Sigmoid colon (tissue), 7 donors: ENCODE measurements around the gene GABARAPL2. TPM values are rescaled to one million over a fixed set of nuclear protein-coding genes. Genes with fewer than 3 reads are reported as not detected.
"Not testable (repeated sequence)": the region's sequence is repeated elsewhere in the genome, so short reads cannot be mapped to it uniquely, and the experiment has no call there.

Experiments used
- DNase-seq: peaks from one replicate; pipeline ENCODE4 v3.0.0-alpha.2; 2019
- H3K27ac ChIP-seq, 4 donors: fragments of 200-600 bp; sonication (generic); one replicate each; pipeline ENCODE4 v1.5.1; 2016 to 2019; ENCODE audit warnings: mild to moderate bottlenecking in 1 of 4
- H3K27me3 ChIP-seq, 3 donors: fragments of 200-600 bp; sonication (generic); one replicate each; pipeline ENCODE4 v1.5.1; 2019; ENCODE audit warnings: mild to moderate bottlenecking in 1 of 3
- H3K36me3 ChIP-seq, 4 donors: fragments of 200-600 bp; sonication (generic); one replicate each; pipeline ENCODE4 v1.5.1; 2016 to 2019
- H3K4me1 ChIP-seq, 4 donors: fragments of 200-600 bp; sonication (generic); one replicate each; pipeline ENCODE4 v1.5.1; 2017 to 2019
- H3K4me3 ChIP-seq, 4 donors: fragments of 200-600 bp; sonication (generic); one replicate each; pipeline ENCODE4 v1.5.1; 2017 to 2019; ENCODE audit warnings: mild to moderate bottlenecking in 2 of 4, moderate library complexity in 1 of 4
- H3K9me3 ChIP-seq, 4 donors: fragments of 200-600 bp in 3 of 4; sonication (generic) in 3 of 4; one replicate each; pipeline versions ENCODE4 v1.5.1 to v1.6.1; 2013 to 2019
- CTCF ChIP-seq, 4 experiments: fragments of 450-650 bp in 3 of 4; fragments of 200-600 bp in 1 of 4; IDR thresholded peaks; one replicate each; pipeline ENCODE4 v1.5.1; 2016 to 2019; ENCODE audit warnings: antibody characterized with exemption in 4 of 4, mild to moderate bottlenecking in 3 of 4, moderate library complexity in 2 of 4
- EP300 ChIP-seq, 4 donors: sonication (generic); formaldehyde crosslinking; IDR thresholded peaks; one replicate each; pipeline ENCODE4 v1.6.1; 2017; ENCODE audit warnings: antibody characterized with exemption in 4 of 4
- POLR2A ChIP-seq, 2 donors: fragments of 450-650 bp; IDR thresholded peaks; one replicate each; pipeline ENCODE4 v1.6.1; 2016; ENCODE audit warnings: antibody characterized with exemption in 2 of 2, mild to moderate bottlenecking in 2 of 2, moderate library complexity in 2 of 2
- POLR2AphosphoS5 ChIP-seq, 4 donors: sonication (generic); formaldehyde crosslinking; IDR thresholded peaks; one replicate each; pipeline ENCODE4 v1.6.1; 2017; ENCODE audit warnings: antibody characterized with exemption in 4 of 4
- WGBS, 2 donors: extraction: QIAGEN DNeasy Blood & Tissue Kit; methylation state at CpG; one replicate each; pipeline ENCODE4 v1.1.7; 2013; 5-methylcytosine and 5-hydroxymethylcytosine counted together
- intact Hi-C: fragments of 100-400 bp; cut with DNase I; formaldehyde crosslinking; loops from one replicate; pipeline ENCODE4 v1.15.1; 2023
- polyA plus RNA-seq, 3 donors: library from polyadenylated mRNA; stranded (reverse); fragments of 200-250 nt; gene quantifications; one replicate each; pipeline ENCODE4 v1.2.3, GENCODE V29; 2013
- total RNA-seq, 4 donors: library from RNA; depleted of rRNA; stranded (reverse); fragments of >200 nt; gene quantifications; one replicate each; pipeline ENCODE4 v1.1.0, GENCODE V29; 2016
- donor health status: healthy with polysubstance abuse.
- donor health status: Bipolar disorder and iron deficiency.
- donor health status: healthy.

GABARAPL2 gene
- total and polyA plus RNA-seq, 7 donors = 91.4 to 300 (median 118) TPM

DNA sequence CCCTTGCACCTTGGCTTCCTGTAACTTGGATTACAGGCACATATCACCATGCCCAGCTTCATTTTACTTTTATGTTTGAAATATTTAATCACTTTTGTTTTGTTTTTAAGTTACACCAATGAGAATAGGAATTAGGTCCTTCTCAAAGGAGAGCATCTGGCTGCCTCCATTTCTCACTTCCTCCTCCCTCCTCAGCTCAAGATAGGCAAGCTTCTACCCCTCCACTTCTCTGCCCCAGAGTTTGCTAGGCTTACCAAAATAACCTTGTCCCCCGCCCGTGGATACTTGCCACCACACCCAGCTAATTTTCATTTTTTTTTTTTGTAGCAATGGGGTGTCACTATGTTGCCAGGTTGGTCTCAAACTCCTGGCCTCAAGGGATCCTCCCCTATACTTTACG, 17.9 kb downstream of the GABARAPL2 start:
- Histone ChIP-seq H3K36me3 (peaks cover 0 to 13% (median 5%) of the 10 kb centered on the region in 4 donors), H3K4me1 (peaks cover 0 to 13% (median 0%) of the 10 kb centered on the region in 4 donors), H3K27ac (no peak overlapping the region), H3K9me3 (no peaks in the 10 kb centered on the region), H3K27me3 (no peaks in the 10 kb centered on the region), H3K4me3 (no peak overlapping the region)
- TF ChIP-seq CTCF (IDR thresholded peaks at IDR 0.05) = no peak
- TF ChIP-seq EP300 (IDR thresholded peaks at IDR 0.05) = no peak
- no peak for TF ChIP-seq POLR2AphosphoS5 (IDR thresholded peaks at IDR 0.05)
- intact Hi-C loops = no loop called here
- WGBS, 2 donors = 57 to 68% methylated on average over 3 of the region's 3 CpGs
- no peak for DNase-seq

DNA sequence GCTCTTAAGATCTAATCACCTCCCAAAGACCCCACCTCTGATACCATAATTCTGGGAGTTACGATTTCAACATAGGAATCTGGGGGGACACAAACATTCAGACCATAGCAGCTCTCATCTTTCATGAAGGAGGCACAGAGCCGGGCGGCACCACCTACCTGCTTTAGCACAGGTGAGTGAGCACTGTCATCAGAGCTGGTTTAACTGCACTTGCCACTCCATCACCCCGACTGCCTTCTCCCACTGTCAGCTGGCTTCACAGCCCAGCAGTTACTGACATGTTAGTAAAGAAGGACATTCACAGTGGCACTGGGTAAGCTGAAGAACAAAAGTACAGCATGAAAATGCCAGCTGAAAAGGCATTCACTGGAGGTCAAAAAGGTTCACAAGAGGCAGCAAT, 22.5 kb downstream of the GABARAPL2 start:
- Histone ChIP-seq H3K27ac (peak overlapping the region in 1 of 4 donors; percentile 86), H3K9me3 (no peaks in the 10 kb centered on the region), H3K4me1 (peaks cover 0 to 43% (median 24%) of the 10 kb centered on the region in 4 donors), H3K27me3 (no peaks in the 10 kb centered on the region), H3K4me3 (no peak overlapping the region), H3K36me3 (no peaks in the 10 kb centered on the region)
- TF ChIP-seq CTCF (IDR thresholded peaks at IDR 0.05) (no peak), POLR2AphosphoS5 (IDR thresholded peaks at IDR 0.05) (no peak), EP300 (IDR thresholded peaks at IDR 0.05) (no peak), POLR2A (IDR thresholded peaks at IDR 0.05) (no peak)
- intact Hi-C loops = no loop called here
- no peak for DNase-seq
- 96 to 97% methylated on average over 4 of the region's 4 CpGs for WGBS, 2 donors

- DNase-seq = no peak
- peak overlapping the region in 3 of 4 donors; percentile 79 to 86 (median 84) for H3K27ac ChIP-seq
- WGBS, 2 donors = 84 to 92% methylated on average over 3 of the region's 3 CpGs
- peaks cover 0 to 43% (median 24%) of the 10 kb centered on the region in 4 donors for H3K4me1 ChIP-seq
- H3K36me3 ChIP-seq = no peaks in the 10 kb centered on the region
- H3K27me3 ChIP-seq = no peaks in the 10 kb centered on the region
- intact Hi-C loops = no loop called here
- no peak for TF ChIP-seq CTCF (IDR thresholded peaks at IDR 0.05)
- TF ChIP-seq POLR2AphosphoS5 (IDR thresholded peaks at IDR 0.05) = peak in 1 of 4 donors; percentile 11
- no peak overlapping the region for H3K4me3 ChIP-seq
- H3K9me3 ChIP-seq = no peaks in the 10 kb centered on the region
These were observed 23.1 kb downstream of the GABARAPL2 start for GRCh38 chr16:75589306-75589705.

- H3K27ac ChIP-seq = peak overlapping the region; percentile 79 to 86 (median 82)
- H3K4me1 ChIP-seq = peaks cover 0 to 43% (median 24%) of the 10 kb centered on the region in 4 donors
- no peaks in the 10 kb centered on the region for H3K9me3 ChIP-seq
- WGBS, 2 donors = 56 to 69% methylated on average over 8 of the region's 8 CpGs
- peak in 3 of 4 donors; percentile 35 to 53 (median 50) for TF ChIP-seq POLR2AphosphoS5 (IDR thresholded peaks at IDR 0.05)
- no peak for TF ChIP-seq POLR2A (IDR thresholded peaks at IDR 0.05)
- TF ChIP-seq EP300 (IDR thresholded peaks at IDR 0.05) = no peak
- intact Hi-C loops = no loop called here
- no peaks in the 10 kb centered on the region for H3K27me3 ChIP-seq
- H3K36me3 ChIP-seq = no peaks in the 10 kb centered on the region
- peak overlapping the region in 1 of 4 donors; percentile 22 for H3K4me3 ChIP-seq
- DNase-seq = peak; percentile 85
These were observed 25.0 kb downstream of the GABARAPL2 start for GRCh38 chr16:75590920-75591843.

DNA sequence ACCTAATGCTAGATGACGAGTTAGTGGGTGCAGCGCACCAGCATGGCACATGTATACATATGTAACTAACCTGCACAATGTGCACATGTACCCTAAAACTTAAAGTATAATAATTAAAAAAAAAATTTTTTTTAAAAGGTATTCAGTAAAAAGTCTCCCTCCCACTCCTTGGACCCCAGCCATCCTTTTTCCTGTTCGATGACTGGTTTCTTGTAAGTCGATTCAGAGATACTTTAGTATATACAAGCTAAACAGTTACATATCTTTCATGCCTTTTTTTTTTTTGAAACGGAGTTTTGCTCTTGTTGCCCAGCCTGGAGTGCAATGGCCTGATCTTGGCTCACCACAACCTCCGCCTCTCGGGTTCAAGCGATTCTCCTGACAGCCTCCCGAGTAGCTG, 25.7 kb downstream of the GABARAPL2 start:
- H3K36me3 ChIP-seq, H3K9me3 ChIP-seq, DNase-seq, intact Hi-C loops, H3K27me3 ChIP-seq, H3K4me3 ChIP-seq: not testable (repeated sequence)
- Histone ChIP-seq H3K4me1 (peaks cover 0 to 43% (median 24%) of the 10 kb centered on the region in 4 donors), H3K27ac (peak overlapping the region in 2 of 4 donors; percentile 39 to 86)
- WGBS, 2 donors = 73 to 85% methylated on average over 7 of the region's 9 CpGs
